ENCODE data around the gene ARCN1. TPM values are rescaled to one million over a fixed set of nuclear protein-coding genes. Genes with fewer than 3 reads are reported as not detected.
"Not testable (repeated sequence)": the region's sequence is repeated elsewhere in the genome, so short reads cannot be mapped to it uniquely, and the experiment has no call there.

Gene ARCN1
- total RNA-seq, 2 experiments from 2014 or later = 98.9 to 130 TPM

DNA sequence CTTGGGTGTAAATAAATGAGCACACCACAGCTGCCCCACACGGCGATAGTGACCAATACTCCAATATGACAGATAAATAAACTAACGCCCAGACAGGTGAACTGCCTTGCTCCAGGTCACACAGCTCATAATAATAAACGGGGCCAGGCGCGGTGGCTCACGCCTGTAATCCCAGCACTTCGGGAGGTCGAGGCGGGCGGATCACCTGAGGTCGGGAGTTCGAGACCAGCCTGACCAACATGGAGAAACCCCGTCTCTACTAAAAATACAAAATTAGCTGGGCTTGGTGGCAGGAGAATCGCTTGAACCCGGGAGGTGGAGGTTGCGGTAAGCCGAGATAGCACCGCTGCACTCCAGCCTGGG, 39.2 kb downstream of the ARCN1 start:
- not testable (repeated sequence) for H3K27ac Mint-ChIP-seq; H3K9me3 Mint-ChIP-seq (ENCODE audit: low read depth); ATAC-seq; DNase-seq; H3K36me3 Mint-ChIP-seq
- Mint-ChIP-seq H3K4me3 (peak overlapping the region; percentile 15), H3K27me3 (peaks cover 26% of the 10 kb centered on the region), H3K4me1 (peaks cover 24% of the 10 kb centered on the region)
- CTCF ChIA-PET = interaction anchor here (1.0 to 6.6 kb wide), 8 partner anchors 8 to 48 kb away, joined by 3 to 75 read pairs (median 4); no protein-coding TSS in a partner anchor

DNA sequence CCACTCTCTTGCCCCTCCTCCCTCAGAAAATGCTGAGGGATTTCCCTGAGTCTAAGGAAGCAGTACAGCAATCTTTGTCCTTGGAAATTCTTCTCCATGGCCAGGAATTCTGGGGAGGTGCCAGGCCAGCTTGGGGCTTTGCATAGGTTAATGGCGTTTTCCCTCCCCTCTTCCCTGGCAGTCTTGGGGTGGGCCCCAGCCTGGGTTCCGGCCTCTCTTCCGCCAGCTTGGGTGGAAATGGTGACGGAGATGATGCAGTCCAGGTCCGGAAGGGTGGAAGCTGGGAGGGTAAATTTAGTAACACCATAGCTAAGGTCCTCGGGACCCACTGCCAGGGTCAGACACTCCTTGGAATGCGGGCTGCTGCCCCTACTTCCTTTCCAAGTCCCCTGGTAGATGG, 40.2 kb downstream of the ARCN1 start:
- Mint-ChIP-seq H3K27me3 (peaks cover 21% of the 10 kb centered on the region), H3K4me1 (peaks cover 24% of the 10 kb centered on the region)
- ATAC-seq = no peak

DNA sequence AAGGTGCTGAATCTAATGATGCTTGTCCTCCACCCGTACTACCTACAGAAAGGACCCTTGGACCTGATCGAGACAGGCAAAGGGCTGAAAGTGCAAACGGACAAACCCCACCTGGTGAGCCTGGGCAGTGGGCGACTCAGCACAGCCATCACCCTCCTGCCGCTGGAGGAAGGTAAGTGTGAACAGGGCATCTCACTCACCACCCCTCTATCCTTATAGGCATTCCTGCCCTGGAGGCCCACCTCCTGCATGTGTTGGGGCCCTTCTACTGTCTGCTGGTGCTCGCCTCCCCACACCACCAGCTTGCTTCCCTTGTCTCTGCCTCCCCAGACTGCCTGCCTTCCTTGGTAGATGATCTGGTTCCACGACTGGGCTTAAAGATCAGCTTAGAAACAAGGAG, 42.3 kb downstream of the ARCN1 start:
- Mint-ChIP-seq H3K9me3 (ENCODE audit: low read depth) (no peaks in the 10 kb centered on the region), H3K27ac (no peak overlapping the region), H3K4me3 (no peak overlapping the region), H3K4me1 (peaks cover 10% of the 10 kb centered on the region), H3K27me3 (peaks cover 10% of the 10 kb centered on the region), H3K36me3 (no peaks in the 10 kb centered on the region)
- DNase-seq = no peak
- no peak for ATAC-seq
- CTCF ChIA-PET = interaction anchor here (1.0 to 6.6 kb wide), 2 partner anchors 20 to 23 kb away, joined by 4 to 75 read pairs; no protein-coding TSS in a partner anchor

More for the DNA sequence above, 40.2 kb downstream of the ARCN1 start:
- no peaks in the 10 kb centered on the region for H3K36me3 Mint-ChIP-seq
- no peak overlapping the region for H3K4me3 Mint-ChIP-seq
- CTCF ChIA-PET = interaction anchor here (1.0 to 6.6 kb wide), 6 partner anchors 9 to 49 kb away, joined by 3 to 75 read pairs (median 4); no protein-coding TSS in a partner anchor
- no peaks in the 10 kb centered on the region for H3K9me3 Mint-ChIP-seq (ENCODE audit: low read depth)
- no peak for DNase-seq
- no peak overlapping the region for H3K27ac Mint-ChIP-seq

DNA sequence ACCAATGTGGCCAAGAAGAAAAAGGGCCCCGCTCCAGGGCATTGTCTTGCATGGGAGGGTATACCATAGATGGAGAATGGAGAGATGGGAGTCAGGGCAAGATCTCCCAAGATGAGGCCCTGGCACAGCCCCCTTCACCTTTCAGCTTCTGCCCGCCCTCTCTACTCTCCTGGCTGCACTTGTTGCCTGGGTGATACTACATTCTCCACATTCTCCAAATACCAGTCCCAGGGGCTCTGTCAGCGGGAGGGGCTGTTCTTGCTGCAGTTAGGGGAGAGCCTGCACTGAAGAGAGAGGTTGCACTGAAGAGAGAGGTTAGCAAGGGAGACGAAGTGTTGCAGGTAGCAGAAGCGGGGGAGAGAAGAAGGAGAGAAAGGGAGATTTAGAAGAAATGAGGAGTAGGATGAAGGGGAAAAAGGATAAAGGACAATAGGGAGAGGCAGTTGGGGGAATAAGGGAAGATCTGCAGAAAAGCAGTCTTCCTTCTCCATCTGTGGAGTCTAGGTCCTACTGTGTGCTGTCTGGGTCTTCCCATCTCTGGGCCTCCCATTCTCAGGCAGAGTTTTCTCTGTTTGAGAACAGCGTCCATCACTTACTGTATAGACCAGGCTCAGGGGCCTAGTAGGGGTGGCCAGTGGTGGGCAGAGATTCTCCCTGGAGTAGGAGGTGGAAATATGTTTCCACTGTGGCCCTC, 43.2 kb downstream of the ARCN1 start:
- Mint-ChIP-seq H3K27ac (no peak overlapping the region), H3K36me3 (no peaks in the 10 kb centered on the region), H3K4me3 (no peak overlapping the region), H3K9me3 (ENCODE audit: low read depth) (no peaks in the 10 kb centered on the region), H3K27me3 (peaks cover 8% of the 10 kb centered on the region), H3K4me1 (peaks cover 7% of the 10 kb centered on the region)
- CTCF ChIA-PET = no interaction called here
- DNase-seq = no peak
- no peak for ATAC-seq

DNA sequence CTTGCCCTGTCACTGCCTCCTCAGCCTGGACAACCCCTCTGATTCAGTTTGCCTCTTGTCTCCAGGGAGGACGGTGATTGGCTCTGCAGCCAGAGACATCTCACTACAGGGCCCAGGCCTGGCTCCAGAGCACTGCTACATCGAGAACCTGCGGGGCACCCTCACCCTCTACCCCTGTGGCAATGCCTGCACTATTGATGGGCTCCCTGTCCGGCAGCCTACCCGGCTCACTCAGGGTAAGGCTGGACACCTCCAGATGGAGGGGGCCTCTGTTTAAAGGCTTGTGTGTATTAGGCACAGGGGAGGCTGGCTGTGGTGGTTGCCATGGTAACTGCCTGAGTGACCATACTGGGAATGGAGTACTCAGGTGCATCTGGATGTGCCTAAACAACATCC, 43.8 kb downstream of the ARCN1 start:
- DNase-seq = no peak
- H3K4me3 Mint-ChIP-seq = no peak overlapping the region
- peaks cover 9% of the 10 kb centered on the region for H3K4me1 Mint-ChIP-seq
- CTCF ChIA-PET = interaction anchor here (1.3 kb wide), 1 partner anchor 80 kb away, joined by 3 read pairs; no protein-coding TSS in a partner anchor
- no peaks in the 10 kb centered on the region for H3K9me3 Mint-ChIP-seq (ENCODE audit: low read depth)
- no peaks in the 10 kb centered on the region for H3K36me3 Mint-ChIP-seq
- H3K27ac Mint-ChIP-seq = no peak overlapping the region
- H3K27me3 Mint-ChIP-seq = peaks cover 14% of the 10 kb centered on the region
- no peak for ATAC-seq

DNA sequence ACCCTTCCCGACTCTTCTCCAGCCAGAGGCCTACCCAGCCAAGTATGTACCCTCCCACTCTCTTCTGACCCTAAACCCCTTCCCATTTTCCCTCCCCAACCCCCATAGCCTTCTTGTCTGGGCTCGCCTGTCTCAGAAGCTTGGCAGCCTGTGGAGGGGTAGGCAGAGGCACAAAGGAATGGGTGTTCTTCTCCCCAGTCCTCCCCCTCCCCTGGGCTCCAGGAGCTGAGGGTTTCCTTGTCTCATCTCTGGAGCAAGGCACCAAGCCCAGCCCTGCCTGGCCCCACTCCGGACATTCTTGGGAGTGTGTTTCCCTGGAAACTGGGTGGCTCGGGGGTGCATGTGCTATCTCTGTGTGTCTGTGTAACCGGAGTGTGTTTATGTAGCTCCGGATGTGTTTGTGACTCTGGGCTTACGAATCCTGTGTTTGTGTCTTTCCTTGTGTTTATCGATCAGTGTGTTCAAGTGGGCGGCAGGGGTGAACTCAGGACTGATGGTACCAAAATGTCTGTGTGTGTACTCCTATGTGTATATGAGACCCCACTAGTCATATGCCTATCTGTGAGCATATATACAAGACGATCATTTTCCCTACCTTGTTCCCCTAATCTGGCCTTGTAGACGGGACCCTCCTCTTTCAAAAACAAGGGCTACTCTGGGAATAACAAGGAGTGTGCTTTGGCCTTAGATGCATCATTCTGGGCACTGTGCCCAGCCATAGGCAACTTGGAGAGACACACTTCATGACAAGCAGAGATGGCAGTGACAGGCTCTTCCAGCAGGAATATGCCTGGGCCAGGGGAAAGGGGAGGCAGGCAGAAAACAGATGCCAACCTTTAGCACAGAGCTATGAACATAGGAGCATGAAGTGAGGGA, 46.1 kb downstream of the ARCN1 start:
- Mint-ChIP-seq H3K36me3 (no peaks in the 10 kb centered on the region), H3K4me3 (no peak overlapping the region), H3K9me3 (ENCODE audit: low read depth) (no peaks in the 10 kb centered on the region), H3K4me1 (peaks cover 6% of the 10 kb centered on the region), H3K27ac (no peak overlapping the region), H3K27me3 (peaks cover 22% of the 10 kb centered on the region)
- CTCF ChIA-PET = interaction anchor here (5.3 kb wide), 1 partner anchor 8 kb away, joined by 20 read pairs; no protein-coding TSS in a partner anchor
- DNase-seq = no peak
- ATAC-seq = no peak

DNA sequence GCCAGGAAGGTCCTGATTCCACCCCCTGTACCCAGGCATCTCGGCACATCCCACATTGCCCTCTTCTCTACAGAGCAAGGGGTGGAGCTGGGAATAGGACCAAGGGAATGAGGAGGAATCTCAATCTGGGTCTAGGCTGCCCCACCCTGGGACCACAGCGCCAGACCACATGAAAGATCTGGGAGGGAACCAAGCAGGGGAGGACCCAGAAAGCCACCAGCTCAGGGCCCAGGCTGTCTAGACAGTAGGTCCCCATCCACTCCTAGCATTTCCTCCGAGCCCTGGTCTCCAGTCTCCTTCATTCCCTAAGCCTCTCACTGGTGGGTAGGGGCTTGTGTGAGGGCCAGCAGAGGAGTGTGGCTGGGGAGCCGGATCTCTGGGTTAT, 46.8 kb downstream of the ARCN1 start:
- Mint-ChIP-seq H3K9me3 (ENCODE audit: low read depth) (no peaks in the 10 kb centered on the region), H3K4me3 (no peak overlapping the region), H3K27me3 (peaks cover 22% of the 10 kb centered on the region), H3K4me1 (peaks cover 6% of the 10 kb centered on the region), H3K27ac (no peak overlapping the region), H3K36me3 (no peaks in the 10 kb centered on the region)
- ATAC-seq (no peak), DNase-seq (no peak)
- CTCF ChIA-PET = interaction anchor here (1.4 to 5.3 kb wide), 2 partner anchors 9 to 13 kb away, joined by 3 to 20 read pairs; no protein-coding TSS in a partner anchor

DNA sequence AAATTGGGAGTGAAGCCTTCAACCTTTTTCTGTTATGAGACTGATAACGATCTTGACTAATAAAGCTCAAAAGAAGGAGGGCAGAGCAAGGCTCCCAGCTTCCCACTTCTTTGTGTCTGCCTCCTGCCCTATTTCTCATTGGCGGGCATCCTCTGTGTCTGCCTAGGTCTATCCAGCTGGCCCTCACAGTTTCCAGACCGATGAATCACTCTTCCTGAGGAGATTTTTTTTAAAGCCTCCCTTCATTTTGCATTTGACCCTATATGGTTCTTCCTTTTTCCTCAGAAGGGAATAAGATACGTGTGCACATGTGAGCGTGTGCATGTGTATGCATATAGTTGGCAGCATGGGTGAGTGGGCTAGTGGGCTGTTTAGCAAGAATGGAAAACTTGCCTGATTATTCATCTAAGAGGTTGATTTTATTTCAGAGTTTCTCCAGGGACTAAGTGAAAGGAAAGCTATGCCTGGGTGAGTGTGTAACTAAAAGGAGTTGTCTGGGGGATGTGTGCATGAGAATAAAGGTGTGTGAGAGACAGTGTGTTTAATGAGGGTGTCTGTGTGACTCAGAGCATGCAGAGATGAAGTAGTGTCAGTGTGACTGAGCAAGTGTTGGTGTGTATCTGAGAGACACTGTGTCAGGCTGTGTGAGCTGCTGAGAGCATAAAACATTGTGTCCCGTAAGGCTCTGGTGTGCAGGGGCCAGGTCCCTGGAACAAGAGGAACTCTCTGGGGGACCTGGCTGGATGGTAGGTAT, 47.4 kb downstream of the ARCN1 start:
- no peak overlapping the region for H3K27ac Mint-ChIP-seq
- CTCF ChIA-PET = interaction anchor here (1.4 to 5.3 kb wide), 2 partner anchors 10 to 13 kb away, joined by 3 to 20 read pairs; no protein-coding TSS in a partner anchor
- no peak for DNase-seq
- H3K9me3 Mint-ChIP-seq (ENCODE audit: low read depth) = no peaks in the 10 kb centered on the region
- H3K27me3 Mint-ChIP-seq = peaks cover 22% of the 10 kb centered on the region
- no peak for ATAC-seq
- peaks cover 6% of the 10 kb centered on the region for H3K4me1 Mint-ChIP-seq
- no peaks in the 10 kb centered on the region for H3K36me3 Mint-ChIP-seq
- H3K4me3 Mint-ChIP-seq = no peak overlapping the region

DNA sequence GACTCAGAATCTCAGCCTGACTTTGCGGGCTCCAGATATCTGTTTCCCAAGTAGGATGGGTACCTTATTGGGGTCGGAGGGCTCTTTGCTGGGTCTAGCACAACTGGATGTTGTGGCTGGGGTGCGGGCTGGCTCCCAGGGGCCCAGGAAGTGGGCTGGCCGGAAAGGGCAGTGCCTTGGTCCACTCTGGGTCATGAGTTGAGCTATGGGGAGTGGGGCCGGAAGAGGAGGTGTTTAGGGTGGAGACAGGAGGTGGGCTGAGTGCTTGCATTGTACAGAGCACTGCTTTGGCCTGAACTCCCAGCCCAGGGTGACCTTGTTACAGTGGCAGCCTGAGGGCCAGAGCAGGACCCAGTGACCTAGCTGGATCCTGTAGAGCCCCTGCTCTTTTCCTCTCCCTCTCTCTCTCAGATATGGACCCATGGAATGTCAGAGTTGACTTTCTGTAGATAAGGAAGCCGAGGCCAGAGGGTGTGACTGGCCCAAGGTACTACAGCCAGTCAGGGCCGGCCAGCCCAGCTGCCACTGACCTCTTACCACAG, 48.4 kb downstream of the ARCN1 start:
- Mint-ChIP-seq H3K4me1 (peaks cover 6% of the 10 kb centered on the region), H3K9me3 (ENCODE audit: low read depth) (no peaks in the 10 kb centered on the region), H3K27me3 (peaks cover 22% of the 10 kb centered on the region), H3K36me3 (no peaks in the 10 kb centered on the region), H3K4me3 (peak overlapping the region; percentile 31), H3K27ac (no peak overlapping the region)
- CTCF ChIA-PET = interaction anchor here (5.3 kb wide), 1 partner anchor 11 kb away, joined by 20 read pairs; no protein-coding TSS in a partner anchor
- ATAC-seq = no peak
- no peak for DNase-seq

DNA sequence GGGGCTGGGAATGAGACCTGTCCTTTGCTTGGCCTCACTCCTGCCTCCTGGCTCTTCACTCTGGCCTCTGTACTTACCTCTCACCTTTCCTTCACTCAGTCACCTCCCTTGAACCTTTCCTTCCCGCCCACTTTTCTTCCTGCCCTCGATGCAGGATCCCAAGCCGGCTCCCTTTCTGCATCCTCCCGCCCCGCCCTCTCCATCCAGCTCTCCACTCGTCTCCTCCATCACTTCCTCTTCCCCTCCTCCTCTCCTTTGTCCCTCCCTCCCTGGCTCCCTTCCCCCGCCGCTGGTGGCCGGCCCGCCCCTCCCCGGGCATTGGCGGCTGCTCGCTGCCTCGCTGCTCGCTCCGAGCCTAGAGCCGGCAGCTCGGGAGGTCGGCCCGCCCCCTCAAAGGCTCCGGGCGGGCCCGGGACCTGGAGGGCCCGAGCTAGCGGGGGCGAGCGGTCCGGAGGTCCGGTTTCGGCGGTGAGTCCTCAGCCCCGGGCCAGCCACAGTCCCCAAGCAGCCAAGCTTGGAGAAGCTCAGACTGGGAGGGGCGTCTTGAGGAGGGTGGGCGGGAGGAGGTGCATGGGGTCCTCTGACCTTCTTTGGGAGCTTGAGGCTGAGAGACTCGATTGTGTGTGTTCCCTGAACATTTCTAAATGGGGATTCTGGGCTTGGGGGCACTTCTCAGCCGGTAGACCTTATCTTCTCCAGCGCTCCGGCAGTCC, 49.0 kb downstream of the ARCN1 start:
- peaks cover 6% of the 10 kb centered on the region for H3K4me1 Mint-ChIP-seq
- CTCF ChIA-PET = interaction anchor here (0.7 to 5.3 kb wide), 3 partner anchors 11 to 38 kb away, joined by 4 to 20 read pairs (median 5); no protein-coding TSS in a partner anchor
- H3K36me3 Mint-ChIP-seq = no peaks in the 10 kb centered on the region
- no peaks in the 10 kb centered on the region for H3K9me3 Mint-ChIP-seq (ENCODE audit: low read depth)
- DNase-seq = no peak
- H3K27me3 Mint-ChIP-seq = peaks cover 22% of the 10 kb centered on the region
- H3K4me3 Mint-ChIP-seq = peak overlapping the region; percentile 31
- H3K27ac Mint-ChIP-seq = no peak overlapping the region
- ATAC-seq = peak; percentile 72

DNA sequence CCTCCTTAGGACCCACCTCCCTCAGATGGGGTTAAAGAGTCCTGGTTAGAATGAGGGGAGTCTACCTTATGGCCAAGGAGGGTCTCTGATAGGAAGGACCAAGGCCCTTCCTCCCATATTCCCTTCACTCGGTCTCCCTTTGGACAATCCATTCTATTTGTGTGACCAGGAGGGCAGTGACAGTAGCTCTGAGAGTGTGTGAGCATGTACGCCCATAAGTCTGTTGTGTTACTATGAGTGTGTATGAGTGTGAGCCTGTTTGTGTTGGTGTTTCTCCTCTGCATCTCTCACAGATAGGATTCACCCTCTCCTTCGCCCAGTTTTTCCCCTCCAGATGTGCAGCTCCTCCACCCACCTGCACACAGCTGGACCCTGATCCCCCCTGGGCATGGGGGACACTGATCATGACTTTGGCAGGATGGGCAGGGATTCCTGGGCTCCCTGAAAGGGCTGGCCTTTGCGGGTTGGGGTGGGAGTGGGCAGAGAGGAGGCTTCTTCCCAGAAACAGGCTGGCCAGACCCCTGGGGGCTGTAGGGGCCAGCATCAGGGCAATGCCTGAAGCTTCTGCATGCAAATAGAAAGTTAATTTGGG, 49.7 kb downstream of the ARCN1 start:
- Mint-ChIP-seq H3K36me3 (no peaks in the 10 kb centered on the region), H3K4me3 (no peak overlapping the region)
- CTCF ChIA-PET = interaction anchor here (0.7 to 5.3 kb wide), 3 partner anchors 11 to 37 kb away, joined by 4 to 20 read pairs (median 5); no protein-coding TSS in a partner anchor

More for the DNA sequence above, 49.7 kb downstream of the ARCN1 start:
- ATAC-seq (no peak), DNase-seq (no peak)
- H3K9me3 Mint-ChIP-seq (ENCODE audit: low read depth) = no peaks in the 10 kb centered on the region
- peaks cover 22% of the 10 kb centered on the region for H3K27me3 Mint-ChIP-seq
- H3K27ac Mint-ChIP-seq = no peak overlapping the region
- peaks cover 6% of the 10 kb centered on the region for H3K4me1 Mint-ChIP-seq

Measured in activated CD8-positive, alpha-beta memory T cell treated with anti-CD3 and anti-CD28 coated beads, Interleukin-2, amount 10 ng/mL, durations not matched to agents 7 days and 5 days (primary cell).